Ovary (tissue), 3 donors: Measurements from ENCODE around the gene SUGCT.

Experiments used
- CTCF ChIP-seq, 3 donors: fragments of 450-650 bp in 2 of 3; fragments of 200-600 bp in 1 of 3; IDR thresholded peaks; one replicate each; pipeline versions ENCODE4 v1.5.1 to v1.8.0; 2016 to 2022; ENCODE audit warnings: antibody characterized with exemption in 3 of 3, mild to moderate bottlenecking in 1 of 3
- EP300 ChIP-seq: sonication (generic); formaldehyde crosslinking; IDR thresholded peaks from one replicate; pipeline ENCODE4 v1.6.1; 2017; ENCODE audit warnings: antibody characterized with exemption
- donor health status: DM: no; HTN: no; CAD: no.

GRCh38 chr7:40283391-40283790 lies 148.6 kb downstream of the SUGCT start:
- TF ChIP-seq CTCF (IDR thresholded peaks at IDR 0.05) (no peak), EP300 (no peak)
